ENCODE data around the gene TRIM14.
"Not testable (repeated sequence)": the region's sequence is repeated elsewhere in the genome, so short reads cannot be mapped to it uniquely, and the experiment has no call there.

- TF ChIP-seq, protein P1, sequence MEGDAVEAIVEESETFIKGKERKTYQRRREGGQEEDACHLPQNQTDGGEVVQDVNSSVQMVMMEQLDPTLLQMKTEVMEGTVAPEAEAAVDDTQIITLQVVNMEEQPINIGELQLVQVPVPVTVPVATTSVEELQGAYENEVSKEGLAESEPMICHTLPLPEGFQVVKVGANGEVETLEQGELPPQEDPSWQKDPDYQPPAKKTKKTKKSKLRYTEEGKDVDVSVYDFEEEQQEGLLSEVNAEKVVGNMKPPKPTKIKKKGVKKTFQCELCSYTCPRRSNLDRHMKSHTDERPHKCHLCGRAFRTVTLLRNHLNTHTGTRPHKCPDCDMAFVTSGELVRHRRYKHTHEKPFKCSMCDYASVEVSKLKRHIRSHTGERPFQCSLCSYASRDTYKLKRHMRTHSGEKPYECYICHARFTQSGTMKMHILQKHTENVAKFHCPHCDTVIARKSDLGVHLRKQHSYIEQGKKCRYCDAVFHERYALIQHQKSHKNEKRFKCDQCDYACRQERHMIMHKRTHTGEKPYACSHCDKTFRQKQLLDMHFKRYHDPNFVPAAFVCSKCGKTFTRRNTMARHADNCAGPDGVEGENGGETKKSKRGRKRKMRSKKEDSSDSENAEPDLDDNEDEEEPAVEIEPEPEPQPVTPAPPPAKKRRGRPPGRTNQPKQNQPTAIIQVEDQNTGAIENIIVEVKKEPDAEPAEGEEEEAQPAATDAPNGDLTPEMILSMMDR (IDR thresholded peaks at IDR 0.05): not testable (repeated sequence)
- not testable (repeated sequence) for TF ChIP-seq POLR2A (IDR thresholded peaks at IDR 0.05)
Measured at GRCh38 chr9:98019869-98020268, 99.2 kb downstream of the TRIM14 start.

Data from right lobe of liver (tissue), 4 donors.